Measurements from ENCODE around the gene RAB31.

Gene RAB31

GRCh38 chr18:9810299-9810698 lies 102.2 kb downstream of the RAB31 start:
- Histone ChIP-seq H3K79me2 (ENCODE audit: insufficient read depth, low read length) (no peaks in the 10 kb centered on the region), H3K4me3 (ENCODE audit: low read depth, low read length, poor library complexity, severe bottlenecking) (no peak overlapping the region), H3F3A (ENCODE audit: insufficient read depth, low read length) (no peaks in the 10 kb centered on the region), H3K27ac (ENCODE audit: low read depth, low read length, poor library complexity, severe bottlenecking) (no peak overlapping the region), H3K36me3 (ENCODE audit: insufficient read depth, low read length) (no peaks in the 10 kb centered on the region), H3K9me2 (ENCODE audit: low read depth, low read length) (no peaks in the 10 kb centered on the region), H3K4me2 (ENCODE audit: low read length) (no peak overlapping the region), H3K9me3 (ENCODE audit: low read length) (no peaks in the 10 kb centered on the region), H3K9ac (ENCODE audit: low read length) (no peak overlapping the region), H3K27me3 (ENCODE audit: insufficient read depth, low read length) (peaks cover 8% of the 10 kb centered on the region; the same call in 1 of the 2 replicates), H3K4me1 (ENCODE audit: insufficient read depth, low read length, severe bottlenecking) (no peaks in the 10 kb centered on the region), H2AFZ (ENCODE audit: low read length) (no peak overlapping the region), H4K20me1 (ENCODE audit: insufficient read depth, low read length) (no peaks in the 10 kb centered on the region)
- no peak for TF ChIP-seq EZH2 (IDR thresholded peaks at IDR 0.05; ENCODE audit: borderline replicate concordance, low read length)
- no peak for TF ChIP-seq CTCF (IDR thresholded peaks at IDR 0.05; ENCODE audit: low read length)

- H3K9ac ChIP-seq (ENCODE audit: low read length), result no peak overlapping the region
- TF ChIP-seq CTCF (IDR thresholded peaks at IDR 0.05; ENCODE audit: low read length) (no peak), EZH2 (IDR thresholded peaks at IDR 0.05; ENCODE audit: borderline replicate concordance, low read length) (no peak)
- H3K9me2 ChIP-seq (ENCODE audit: low read depth, low read length), result no peaks in the 10 kb centered on the region
- no peaks in the 10 kb centered on the region for H3K36me3 ChIP-seq (ENCODE audit: insufficient read depth, low read length)
- no peaks in the 10 kb centered on the region for H3F3A ChIP-seq (ENCODE audit: insufficient read depth, low read length)
- peaks cover 8% of the 10 kb centered on the region; the same call in 1 of the 2 replicates for H3K27me3 ChIP-seq (ENCODE audit: insufficient read depth, low read length)
- H3K79me2 ChIP-seq (ENCODE audit: insufficient read depth, low read length), result no peaks in the 10 kb centered on the region
- no peak overlapping the region for H3K4me2 ChIP-seq (ENCODE audit: low read length)
- H2AFZ ChIP-seq (ENCODE audit: low read length), result no peak overlapping the region
- no peaks in the 10 kb centered on the region for H3K4me1 ChIP-seq (ENCODE audit: insufficient read depth, low read length, severe bottlenecking)
- no peaks in the 10 kb centered on the region for H3K9me3 ChIP-seq (ENCODE audit: low read length)
- H3K27ac ChIP-seq (ENCODE audit: low read depth, low read length, poor library complexity, severe bottlenecking), result no peak overlapping the region
- H3K4me3 ChIP-seq (ENCODE audit: low read depth, low read length, poor library complexity, severe bottlenecking), result no peak overlapping the region
- no peaks in the 10 kb centered on the region for H4K20me1 ChIP-seq (ENCODE audit: insufficient read depth, low read length)
Observed at GRCh38 chr18:9810994-9811705, 103.0 kb downstream of the RAB31 start.

- Histone ChIP-seq H3K79me2 (ENCODE audit: insufficient read depth, low read length) (no peaks in the 10 kb centered on the region), H3K27me3 (ENCODE audit: insufficient read depth, low read length) (peaks cover 13% of the 10 kb centered on the region), H2AFZ (ENCODE audit: low read length) (no peak overlapping the region), H3K9ac (ENCODE audit: low read length) (no peak overlapping the region), H4K20me1 (ENCODE audit: insufficient read depth, low read length) (no peaks in the 10 kb centered on the region), H3K4me2 (ENCODE audit: low read length) (no peak overlapping the region), H3K9me2 (ENCODE audit: low read depth, low read length) (no peaks in the 10 kb centered on the region), H3K4me1 (ENCODE audit: insufficient read depth, low read length, severe bottlenecking) (no peaks in the 10 kb centered on the region), H3K27ac (ENCODE audit: low read depth, low read length, poor library complexity, severe bottlenecking) (no peak overlapping the region), H3K4me3 (ENCODE audit: low read depth, low read length, poor library complexity, severe bottlenecking) (no peak overlapping the region), H3F3A (ENCODE audit: insufficient read depth, low read length) (no peaks in the 10 kb centered on the region), H3K36me3 (ENCODE audit: insufficient read depth, low read length) (no peaks in the 10 kb centered on the region), H3K9me3 (ENCODE audit: low read length) (no peaks in the 10 kb centered on the region)
- TF ChIP-seq EZH2 (IDR thresholded peaks at IDR 0.05; ENCODE audit: borderline replicate concordance, low read length), result no peak
- no peak for TF ChIP-seq CTCF (IDR thresholded peaks at IDR 0.05; ENCODE audit: low read length)
Observed at GRCh38 chr18:9811978-9812377, 103.9 kb downstream of the RAB31 start.
